ENCODE measurements around the gene AKAP7.

AKAP7 gene

DNA sequence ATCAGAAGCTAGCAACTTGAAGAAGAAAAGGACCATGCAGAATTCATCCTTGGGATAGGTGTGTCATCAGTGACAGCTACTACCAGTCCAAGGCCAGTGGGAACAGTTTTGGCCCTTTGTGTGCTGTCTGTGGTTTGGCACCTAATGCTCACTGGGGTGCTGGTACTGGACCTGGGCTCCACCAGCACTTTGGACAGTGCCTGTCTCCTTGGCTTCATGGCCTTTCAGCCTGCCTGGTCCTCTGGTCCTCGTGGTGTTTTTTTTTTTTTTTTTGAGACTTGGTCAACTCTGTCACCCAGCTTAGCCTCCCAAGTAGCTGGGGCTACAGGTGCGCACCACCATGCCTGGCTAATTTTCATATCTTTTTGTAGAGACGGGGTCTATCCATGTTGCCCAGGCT is 56.3 kb downstream of the AKAP7 start:
- no peak for TF ChIP-seq EZH2 (IDR thresholded peaks at IDR 0.05; ENCODE audit: borderline replicate concordance, low read length)
- TF ChIP-seq, protein P1, sequence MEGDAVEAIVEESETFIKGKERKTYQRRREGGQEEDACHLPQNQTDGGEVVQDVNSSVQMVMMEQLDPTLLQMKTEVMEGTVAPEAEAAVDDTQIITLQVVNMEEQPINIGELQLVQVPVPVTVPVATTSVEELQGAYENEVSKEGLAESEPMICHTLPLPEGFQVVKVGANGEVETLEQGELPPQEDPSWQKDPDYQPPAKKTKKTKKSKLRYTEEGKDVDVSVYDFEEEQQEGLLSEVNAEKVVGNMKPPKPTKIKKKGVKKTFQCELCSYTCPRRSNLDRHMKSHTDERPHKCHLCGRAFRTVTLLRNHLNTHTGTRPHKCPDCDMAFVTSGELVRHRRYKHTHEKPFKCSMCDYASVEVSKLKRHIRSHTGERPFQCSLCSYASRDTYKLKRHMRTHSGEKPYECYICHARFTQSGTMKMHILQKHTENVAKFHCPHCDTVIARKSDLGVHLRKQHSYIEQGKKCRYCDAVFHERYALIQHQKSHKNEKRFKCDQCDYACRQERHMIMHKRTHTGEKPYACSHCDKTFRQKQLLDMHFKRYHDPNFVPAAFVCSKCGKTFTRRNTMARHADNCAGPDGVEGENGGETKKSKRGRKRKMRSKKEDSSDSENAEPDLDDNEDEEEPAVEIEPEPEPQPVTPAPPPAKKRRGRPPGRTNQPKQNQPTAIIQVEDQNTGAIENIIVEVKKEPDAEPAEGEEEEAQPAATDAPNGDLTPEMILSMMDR (IDR thresholded peaks at IDR 0.05; ENCODE audit: low read length) = no peak
- H3K4me2 ChIP-seq (ENCODE audit: low read length) = no peak overlapping the region
- H3K9ac ChIP-seq (ENCODE audit: low read length) = no peak overlapping the region
- H2AFZ ChIP-seq (ENCODE audit: low read length) = no peak overlapping the region
- no peaks in the 10 kb centered on the region for H3K36me3 ChIP-seq (ENCODE audit: insufficient read depth, low read length)
- H3K27me3 ChIP-seq (ENCODE audit: insufficient read depth, low read length) = no peaks in the 10 kb centered on the region
- no peak overlapping the region for H3K4me3 ChIP-seq (ENCODE audit: low read depth, low read length, poor library complexity, severe bottlenecking)
- no peaks in the 10 kb centered on the region for H3K9me3 ChIP-seq (ENCODE audit: low read length)
- H4K20me1 ChIP-seq (ENCODE audit: insufficient read depth, low read length) = no peaks in the 10 kb centered on the region
- H3K4me1 ChIP-seq (ENCODE audit: insufficient read depth, low read length, severe bottlenecking) = no peaks in the 10 kb centered on the region
- no peaks in the 10 kb centered on the region for H3K9me2 ChIP-seq (ENCODE audit: low read depth, low read length)
- H3F3A ChIP-seq (ENCODE audit: insufficient read depth, low read length) = no peaks in the 10 kb centered on the region
- no peak overlapping the region for H3K27ac ChIP-seq (ENCODE audit: low read depth, low read length, poor library complexity, severe bottlenecking)
- H3K79me2 ChIP-seq (ENCODE audit: insufficient read depth, low read length) = no peaks in the 10 kb centered on the region

DNA sequence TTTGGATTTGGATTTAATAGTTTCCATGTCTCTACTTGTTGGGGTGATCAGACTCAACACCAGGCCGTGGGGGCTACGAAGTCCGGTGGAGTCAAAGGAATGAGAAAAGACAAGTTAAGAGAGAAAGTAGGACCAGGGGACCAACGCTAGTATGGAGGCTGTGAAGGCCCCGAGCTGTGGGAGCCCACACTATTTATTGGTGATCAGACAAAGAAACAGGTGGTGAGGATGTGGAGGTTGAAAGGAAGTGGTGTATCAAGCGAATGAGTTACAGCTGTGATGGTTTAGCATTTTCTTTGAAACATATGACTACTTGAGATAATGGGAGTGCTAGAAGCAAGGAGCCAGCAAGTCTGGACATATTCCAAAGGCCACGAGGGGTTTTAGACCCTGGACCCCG is 62.4 kb downstream of the AKAP7 start:
- no peak overlapping the region for H3K4me2 ChIP-seq (ENCODE audit: low read length)
- TF ChIP-seq EZH2 (IDR thresholded peaks at IDR 0.05; ENCODE audit: borderline replicate concordance, low read length) = no peak
- TF ChIP-seq, protein P1 (IDR thresholded peaks at IDR 0.05; ENCODE audit: low read length) = no peak
- no peak overlapping the region for H3K4me3 ChIP-seq (ENCODE audit: low read depth, low read length, poor library complexity, severe bottlenecking)

DNA sequence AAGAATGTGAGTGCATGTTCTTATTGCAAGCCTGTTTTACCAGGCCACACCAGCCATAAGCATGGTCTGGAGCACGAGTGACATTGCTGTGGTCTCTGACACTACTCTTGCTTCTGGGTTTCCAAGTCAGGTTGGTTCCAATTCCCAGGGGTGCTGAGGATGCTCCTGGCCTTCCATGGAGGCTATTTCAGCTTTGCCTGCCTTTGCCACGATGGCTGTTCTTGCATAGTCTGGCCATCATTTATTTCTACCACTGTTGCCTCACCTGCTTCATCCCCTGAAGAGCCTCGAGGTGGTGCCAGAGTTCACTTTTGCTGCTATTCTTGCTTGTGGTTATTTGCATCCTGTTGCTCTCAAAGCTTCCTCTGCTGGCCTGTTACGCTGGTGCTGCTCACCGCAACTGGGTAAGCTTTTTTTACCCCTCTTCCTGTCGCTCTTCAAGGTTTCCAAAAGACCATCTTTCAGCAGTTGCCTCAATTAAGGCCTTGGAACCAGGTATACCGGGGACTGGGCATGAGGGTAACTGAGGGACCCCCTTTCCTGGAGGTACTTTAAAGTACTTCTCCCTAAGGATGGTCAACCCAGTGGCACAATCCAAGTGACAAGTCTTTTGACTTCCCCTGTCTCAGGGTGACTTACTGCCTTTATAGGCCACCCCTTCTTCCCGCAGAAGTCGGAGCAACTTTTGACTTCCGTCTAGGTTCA is 64.5 kb downstream of the AKAP7 start:
- no peak for TF ChIP-seq EZH2 (IDR thresholded peaks at IDR 0.05; ENCODE audit: borderline replicate concordance, low read length)
- TF ChIP-seq, protein P1 (IDR thresholded peaks at IDR 0.05; ENCODE audit: low read length) = peak; percentile 58
- H3K4me3 ChIP-seq (ENCODE audit: low read depth, low read length, poor library complexity, severe bottlenecking) = no peak overlapping the region
- H3K4me2 ChIP-seq (ENCODE audit: low read length) = no peak overlapping the region
- H3K27me3 ChIP-seq (ENCODE audit: insufficient read depth, low read length) = no peaks in the 10 kb centered on the region
- no peaks in the 10 kb centered on the region for H3F3A ChIP-seq (ENCODE audit: insufficient read depth, low read length)
- H3K9me3 ChIP-seq (ENCODE audit: low read length) = no peaks in the 10 kb centered on the region
- H3K36me3 ChIP-seq (ENCODE audit: insufficient read depth, low read length) = no peaks in the 10 kb centered on the region
- no peaks in the 10 kb centered on the region for H4K20me1 ChIP-seq (ENCODE audit: insufficient read depth, low read length)
- no peaks in the 10 kb centered on the region for H3K4me1 ChIP-seq (ENCODE audit: insufficient read depth, low read length, severe bottlenecking)
- H3K79me2 ChIP-seq (ENCODE audit: insufficient read depth, low read length) = no peaks in the 10 kb centered on the region
- H2AFZ ChIP-seq (ENCODE audit: low read length) = no peak overlapping the region
- H3K27ac ChIP-seq (ENCODE audit: low read depth, low read length, poor library complexity, severe bottlenecking) = no peak overlapping the region
- H3K9ac ChIP-seq (ENCODE audit: low read length) = no peak overlapping the region
- H3K9me2 ChIP-seq (ENCODE audit: low read depth, low read length) = no peaks in the 10 kb centered on the region

More for the DNA sequence above, 62.4 kb downstream of the AKAP7 start:
- Histone ChIP-seq H3K27ac (ENCODE audit: low read depth, low read length, poor library complexity, severe bottlenecking) (no peak overlapping the region), H2AFZ (ENCODE audit: low read length) (no peak overlapping the region), H3F3A (ENCODE audit: insufficient read depth, low read length) (no peaks in the 10 kb centered on the region), H3K4me1 (ENCODE audit: insufficient read depth, low read length, severe bottlenecking) (no peaks in the 10 kb centered on the region), H3K9me3 (ENCODE audit: low read length) (no peaks in the 10 kb centered on the region), H3K9me2 (ENCODE audit: low read depth, low read length) (no peaks in the 10 kb centered on the region), H3K79me2 (ENCODE audit: insufficient read depth, low read length) (no peaks in the 10 kb centered on the region), H3K36me3 (ENCODE audit: insufficient read depth, low read length) (no peaks in the 10 kb centered on the region), H3K27me3 (ENCODE audit: insufficient read depth, low read length) (no peaks in the 10 kb centered on the region), H4K20me1 (ENCODE audit: insufficient read depth, low read length) (no peaks in the 10 kb centered on the region), H3K9ac (ENCODE audit: low read length) (no peak overlapping the region)

Measured in OCI-LY1 (cell line).